ENCODE data around the gene TTC3.
A peak's percentile ranks its signal among the peaks of the same experiment; 100 is the strongest.

Gene TTC3

GRCh38 chr21:37153935-37154350 lies 80.9 kb downstream of the TTC3 start:
- Histone ChIP-seq H3K79me2 (ENCODE audit: low read length) (no peaks in the 10 kb centered on the region), H3K27me3 (ENCODE audit: low read depth, low read length) (no peaks in the 10 kb centered on the region), H3K4me1 (ENCODE audit: low read length) (peaks cover 12% of the 10 kb centered on the region), H3K4me2 (ENCODE audit: low read length) (no peak overlapping the region), H2AFZ (ENCODE audit: low read depth, low read length) (no peak overlapping the region), H4K20me1 (ENCODE audit: insufficient read depth, low read length) (no peaks in the 10 kb centered on the region), H3K36me3 (replicated peaks; ENCODE audit: low read depth, low read length) (peaks cover 15% of the 10 kb centered on the region), H3K9me3 (ENCODE audit: insufficient read depth, low read length) (no peaks in the 10 kb centered on the region), H3K9ac (ENCODE audit: low read length) (no peak overlapping the region), H3K27ac (ENCODE audit: low read length) (no peak overlapping the region), H3K4me3 (ENCODE audit: low read length) (no peak overlapping the region)
- TF ChIP-seq CTCF (IDR thresholded peaks at IDR 0.05; ENCODE audit: low read depth, low read length): no peak
- no peak for TF ChIP-seq EZH2phosphoT487 (IDR thresholded peaks at IDR 0.05; ENCODE audit: low read depth)

- H3K4me3 ChIP-seq (ENCODE audit: low read length): no peak overlapping the region
- H3K9ac ChIP-seq (ENCODE audit: low read length): no peak overlapping the region
- H3K4me2 ChIP-seq (ENCODE audit: low read length): no peak overlapping the region
- no peaks in the 10 kb centered on the region for H3K79me2 ChIP-seq (ENCODE audit: low read length)
- H3K27ac ChIP-seq (ENCODE audit: low read length): no peak overlapping the region
- H3K36me3 ChIP-seq (replicated peaks; ENCODE audit: low read depth, low read length): peaks cover 26% of the 10 kb centered on the region
- no peak overlapping the region for H2AFZ ChIP-seq (ENCODE audit: low read depth, low read length)
- H3K9me3 ChIP-seq (ENCODE audit: insufficient read depth, low read length): no peaks in the 10 kb centered on the region
- H3K27me3 ChIP-seq (ENCODE audit: low read depth, low read length): no peaks in the 10 kb centered on the region
- peaks cover 25% of the 10 kb centered on the region for H3K4me1 ChIP-seq (ENCODE audit: low read length)
- TF ChIP-seq EZH2phosphoT487 (IDR thresholded peaks at IDR 0.05; ENCODE audit: low read depth) (no peak), CTCF (IDR thresholded peaks at IDR 0.05; ENCODE audit: low read depth, low read length) (no peak)
- no peaks in the 10 kb centered on the region for H4K20me1 ChIP-seq (ENCODE audit: insufficient read depth, low read length)
These were observed 82.1 kb downstream of the TTC3 start for GRCh38 chr21:37155186-37155585.

- Histone ChIP-seq H2AFZ (ENCODE audit: low read depth, low read length) (no peak overlapping the region), H3K9me3 (ENCODE audit: insufficient read depth, low read length) (no peaks in the 10 kb centered on the region), H3K4me1 (ENCODE audit: low read length) (peaks cover 25% of the 10 kb centered on the region), H3K4me3 (ENCODE audit: low read length) (no peak overlapping the region), H3K27me3 (ENCODE audit: low read depth, low read length) (no peaks in the 10 kb centered on the region), H3K79me2 (ENCODE audit: low read length) (no peaks in the 10 kb centered on the region), H3K9ac (ENCODE audit: low read length) (no peak overlapping the region), H3K36me3 (replicated peaks; ENCODE audit: low read depth, low read length) (peaks cover 34% of the 10 kb centered on the region), H4K20me1 (ENCODE audit: insufficient read depth, low read length) (no peaks in the 10 kb centered on the region), H3K4me2 (ENCODE audit: low read length) (no peak overlapping the region), H3K27ac (ENCODE audit: low read length) (peak overlapping the region; percentile 91)
- TF ChIP-seq EZH2phosphoT487 (IDR thresholded peaks at IDR 0.05; ENCODE audit: low read depth) (no peak), CTCF (IDR thresholded peaks at IDR 0.05; ENCODE audit: low read depth, low read length) (no peak)
These were observed 84.9 kb downstream of the TTC3 start for GRCh38 chr21:37157938-37158337.

- peak overlapping the region; percentile 91 for H3K27ac ChIP-seq (ENCODE audit: low read length)
- H3K4me3 ChIP-seq (ENCODE audit: low read length): peak overlapping the region; percentile 39; the same call in 1 of the 2 replicates
- peak overlapping the region; percentile 82; the same call in 1 of the 2 replicates for H2AFZ ChIP-seq (ENCODE audit: low read depth, low read length)
- H3K79me2 ChIP-seq (ENCODE audit: low read length): no peaks in the 10 kb centered on the region
- peak overlapping the region; percentile 55; the same call in 1 of the 2 replicates for H3K9ac ChIP-seq (ENCODE audit: low read length)
- no peak for TF ChIP-seq EZH2phosphoT487 (IDR thresholded peaks at IDR 0.05; ENCODE audit: low read depth)
- TF ChIP-seq CTCF (IDR thresholded peaks at IDR 0.05; ENCODE audit: low read depth, low read length): no peak
- no peaks in the 10 kb centered on the region for H3K27me3 ChIP-seq (ENCODE audit: low read depth, low read length)
- H4K20me1 ChIP-seq (ENCODE audit: insufficient read depth, low read length): no peaks in the 10 kb centered on the region
- H3K36me3 ChIP-seq (replicated peaks; ENCODE audit: low read depth, low read length): peaks cover 36% of the 10 kb centered on the region
- H3K4me2 ChIP-seq (ENCODE audit: low read length): peak overlapping the region; percentile 72
- H3K9me3 ChIP-seq (ENCODE audit: insufficient read depth, low read length): no peaks in the 10 kb centered on the region
- H3K4me1 ChIP-seq (ENCODE audit: low read length): peaks cover 25% of the 10 kb centered on the region
These were observed 86.2 kb downstream of the TTC3 start for GRCh38 chr21:37159053-37159776.
